ENCODE data around the gene LYPD8.
"Not testable (repeated sequence)": the region's sequence is repeated elsewhere in the genome, so short reads cannot be mapped to it uniquely, and the experiment has no call there.

The LYPD8 gene

DNA sequence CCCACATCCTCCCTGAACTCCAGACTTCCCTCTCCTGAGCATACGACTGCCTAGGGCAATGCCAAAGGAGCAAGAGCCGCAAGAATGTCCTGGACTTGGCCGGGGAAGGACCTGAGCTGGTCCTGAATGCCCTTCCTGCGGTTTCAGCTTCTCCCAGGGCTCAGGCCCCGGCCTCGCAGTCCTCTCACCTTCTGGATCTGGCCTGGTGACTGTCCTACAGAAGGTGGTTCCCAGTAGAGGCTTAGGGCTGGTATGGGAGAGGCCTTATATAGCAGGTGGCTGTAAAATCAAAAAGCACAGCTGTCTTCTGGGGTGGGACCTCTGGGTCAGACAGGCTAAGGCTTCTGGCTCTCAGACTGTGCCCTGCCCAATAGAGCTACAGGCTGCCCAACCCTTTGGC, at the start of gene LYPD8:
Gene LYPD8, minus strand, starts transcription at position 243 of the 400 bp plus-strand sequence. CDS start 4,678 bp downstream, outside the sequence.
- DNase-seq (ENCODE audit: low read depth) = no peak

DNA sequence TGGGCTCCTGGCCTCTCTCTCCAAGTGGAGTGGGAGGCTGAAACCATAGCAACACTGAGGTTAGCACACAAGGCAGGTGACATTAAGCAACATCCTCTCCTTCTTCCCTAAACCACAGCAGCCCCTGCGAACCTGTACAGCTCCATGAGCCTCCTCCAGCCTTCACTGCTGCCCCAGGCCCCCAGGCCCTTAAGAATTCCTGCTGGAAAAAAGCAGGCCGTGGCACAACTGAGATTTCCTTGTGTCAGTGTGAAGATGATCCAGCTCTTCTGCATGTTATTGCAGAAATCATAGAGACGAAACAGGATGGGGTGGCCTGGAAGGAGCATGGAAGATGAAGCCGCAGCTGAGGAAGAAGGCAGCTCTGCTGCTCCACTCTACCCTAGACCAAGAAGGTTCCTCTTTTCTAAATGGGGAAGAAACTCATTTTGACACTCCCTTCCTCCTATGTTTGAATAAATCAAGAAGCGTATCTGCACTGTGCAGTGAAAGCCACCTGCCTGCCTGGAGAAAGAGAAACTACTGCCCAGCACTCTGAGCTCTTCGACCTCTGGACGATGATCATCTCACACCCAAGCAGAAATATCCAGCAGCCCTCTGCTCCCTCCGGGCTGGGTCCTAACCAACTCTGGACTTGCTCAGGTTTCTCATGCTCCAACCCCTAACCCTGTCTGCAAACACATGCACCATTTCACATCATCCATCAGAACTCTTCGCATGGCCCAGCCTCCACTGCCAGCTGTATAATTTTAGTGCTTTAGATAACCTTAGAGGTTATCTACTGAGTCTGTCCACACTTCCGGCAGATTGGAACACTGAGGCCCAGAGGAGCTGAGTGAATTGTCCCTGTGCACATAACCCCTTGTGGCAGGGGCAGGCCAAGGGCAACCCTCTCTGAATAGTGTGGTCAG, 49.5 kb upstream of the LYPD8 start:
- DNase-seq (ENCODE audit: low read depth) = no peak

GRCh38 chr1:248803501-248803900, 47.9 kb upstream of the LYPD8 start:
- DNase-seq (ENCODE audit: low read depth) = not testable (repeated sequence)

- no peak for DNase-seq (ENCODE audit: low read depth)
These were observed 46.9 kb upstream of the LYPD8 start for GRCh38 chr1:248802454-248802853.

DNA sequence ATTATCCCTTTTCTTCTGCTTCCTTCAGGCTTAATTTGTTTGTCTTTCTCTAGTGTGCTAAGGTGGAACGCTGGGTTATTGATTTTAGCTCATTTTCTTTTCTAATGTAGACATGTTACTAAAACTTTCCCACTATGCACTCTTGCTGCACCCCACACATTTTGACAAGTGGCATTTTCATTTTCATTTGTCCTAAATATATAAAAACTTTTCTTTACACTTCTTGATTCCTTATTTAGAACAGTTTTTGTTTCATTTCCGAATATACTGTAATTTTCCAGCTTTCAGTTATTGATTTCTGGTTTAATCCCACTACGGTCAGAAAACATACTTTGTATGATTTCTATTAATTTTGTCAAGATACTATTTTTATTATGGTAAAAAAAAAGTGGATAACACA, 44.9 kb upstream of the LYPD8 start:
- DNase-seq (ENCODE audit: low read depth) = no peak

DNA sequence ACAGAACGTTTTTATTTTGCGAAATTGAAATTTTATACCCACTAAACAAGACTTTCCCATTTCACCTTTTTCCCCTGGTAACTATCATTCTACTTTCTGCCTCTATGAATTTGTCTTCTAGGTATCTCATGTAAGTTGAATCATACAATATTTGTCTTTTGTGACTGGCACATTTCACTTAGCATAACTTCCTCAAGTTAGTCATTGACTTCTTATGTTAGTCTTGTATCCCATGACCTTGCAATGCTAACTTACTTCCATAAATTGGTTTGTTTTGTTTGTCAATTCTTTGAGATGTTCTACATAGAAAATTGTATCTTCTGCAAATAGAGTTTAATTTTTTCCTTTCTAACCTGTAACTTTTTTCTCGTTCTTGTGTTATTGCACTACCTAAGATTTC, 43.2 kb upstream of the LYPD8 start:
- no peak for DNase-seq (ENCODE audit: low read depth)

DNA sequence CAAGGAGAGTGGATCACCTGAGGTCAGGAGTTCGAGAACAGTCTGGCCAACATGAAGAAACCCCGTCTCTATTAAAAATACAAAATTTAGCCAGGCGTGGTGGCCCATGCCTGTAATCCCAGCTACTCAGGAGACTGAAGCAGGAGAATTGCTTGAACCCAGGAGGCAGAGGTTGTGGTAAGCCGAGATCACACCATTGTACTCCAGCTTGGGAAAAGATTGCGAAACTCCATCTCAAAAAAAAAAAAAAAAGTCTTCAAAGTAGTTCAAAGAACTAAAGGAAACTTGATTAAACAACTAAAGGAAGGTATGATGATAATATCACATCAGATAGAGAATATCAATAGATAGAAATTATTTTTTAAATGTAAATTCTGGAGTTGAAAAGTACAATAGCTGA, 39.1 kb upstream of the LYPD8 start:
- DNase-seq (ENCODE audit: low read depth) = not testable (repeated sequence)

GRCh38 chr1:248793592-248793991, 38.0 kb upstream of the LYPD8 start:
- DNase-seq (ENCODE audit: low read depth) = no peak

DNA sequence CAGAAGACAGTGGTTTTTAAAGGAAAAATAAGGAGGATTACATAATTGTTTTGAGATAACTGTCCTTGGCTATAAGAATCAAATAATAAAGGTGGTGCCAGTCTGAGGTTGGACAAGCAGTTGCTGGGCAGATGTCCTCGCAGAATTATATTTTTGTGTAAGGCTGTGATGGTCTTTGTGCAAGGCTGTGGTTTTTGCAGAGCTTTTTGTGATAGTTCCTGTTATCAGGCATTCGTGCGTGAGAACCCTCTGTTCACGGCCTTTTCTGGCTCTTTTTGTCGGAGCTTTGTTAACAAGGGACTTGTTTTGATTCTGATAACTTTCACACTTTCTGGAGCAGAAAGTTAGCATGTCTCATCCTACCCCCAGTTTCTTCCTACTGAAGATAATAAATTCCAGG, 36.8 kb upstream of the LYPD8 start:
- DNase-seq (ENCODE audit: low read depth) = no peak

DNA sequence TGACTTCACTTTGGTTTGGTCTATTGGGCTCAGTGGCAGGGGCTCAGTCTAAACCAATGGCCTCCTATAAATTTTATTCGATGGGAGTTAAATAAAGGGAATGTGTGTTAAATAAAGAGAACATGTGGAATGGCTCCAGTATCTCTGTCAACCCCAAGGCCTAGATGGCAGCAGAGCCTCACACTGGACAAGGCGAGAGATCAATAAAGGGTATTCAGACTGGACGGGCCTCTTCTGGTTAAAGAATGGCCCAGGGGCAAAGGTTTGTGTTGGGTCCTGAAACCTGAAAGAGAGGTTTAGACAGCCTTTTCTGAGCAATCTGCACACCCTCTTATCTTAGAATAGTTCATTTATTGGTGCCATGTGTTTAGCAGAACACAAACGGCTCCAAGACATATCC, 35.5 kb upstream of the LYPD8 start:
- DNase-seq (ENCODE audit: low read depth) = no peak

- no peak for DNase-seq (ENCODE audit: low read depth)
These were observed 34.9 kb upstream of the LYPD8 start for GRCh38 chr1:248790456-248790855.

GRCh38 chr1:248789337-248789736, 33.8 kb upstream of the LYPD8 start:
- not testable (repeated sequence) for DNase-seq (ENCODE audit: low read depth)

DNA sequence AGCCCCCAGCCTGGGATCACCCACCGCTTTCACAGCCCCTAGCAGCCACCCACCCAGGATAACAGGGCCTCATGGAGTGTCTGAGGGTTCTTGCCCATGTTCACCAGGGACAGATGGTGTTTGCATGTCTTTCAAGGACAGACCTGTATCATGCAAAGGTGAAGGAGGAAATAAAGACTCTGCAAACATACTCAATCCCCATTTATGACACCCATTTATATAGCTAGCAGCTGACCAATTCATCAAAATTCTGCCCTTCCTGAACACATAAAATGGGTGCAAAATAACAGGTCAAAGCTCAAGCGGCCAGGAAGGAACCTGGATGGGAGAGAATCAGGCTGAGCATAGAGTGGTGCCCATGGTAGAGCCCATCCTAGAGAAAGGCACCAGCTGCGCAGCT, 32.8 kb upstream of the LYPD8 start:
- no peak for DNase-seq (ENCODE audit: low read depth)

GRCh38 chr1:248787430-248787829, 31.9 kb upstream of the LYPD8 start:
- no peak for DNase-seq (ENCODE audit: low read depth)

GRCh38 chr1:248786156-248786555, 30.6 kb upstream of the LYPD8 start:
- no peak for DNase-seq (ENCODE audit: low read depth)

DNA sequence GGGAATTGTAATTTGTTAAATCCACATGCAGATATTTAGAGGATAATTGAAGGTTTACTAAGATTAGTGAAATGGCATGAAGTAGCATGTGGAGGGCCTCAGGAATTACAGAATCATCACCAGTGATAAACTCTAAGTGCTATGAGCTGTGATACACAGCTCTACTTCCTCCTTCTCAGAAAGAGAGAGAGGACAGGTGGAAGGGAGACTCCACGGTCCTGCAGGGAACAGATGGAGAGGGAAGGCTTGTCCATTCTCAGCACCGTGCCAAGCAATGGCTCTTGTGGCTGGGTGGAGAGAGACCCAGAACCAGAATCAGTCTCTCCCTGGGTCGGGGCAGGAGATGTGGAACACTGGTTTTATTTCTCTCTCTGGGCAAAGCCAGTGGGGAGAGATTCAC, 27.8 kb upstream of the LYPD8 start:
- DNase-seq (ENCODE audit: low read depth) = no peak

DNA sequence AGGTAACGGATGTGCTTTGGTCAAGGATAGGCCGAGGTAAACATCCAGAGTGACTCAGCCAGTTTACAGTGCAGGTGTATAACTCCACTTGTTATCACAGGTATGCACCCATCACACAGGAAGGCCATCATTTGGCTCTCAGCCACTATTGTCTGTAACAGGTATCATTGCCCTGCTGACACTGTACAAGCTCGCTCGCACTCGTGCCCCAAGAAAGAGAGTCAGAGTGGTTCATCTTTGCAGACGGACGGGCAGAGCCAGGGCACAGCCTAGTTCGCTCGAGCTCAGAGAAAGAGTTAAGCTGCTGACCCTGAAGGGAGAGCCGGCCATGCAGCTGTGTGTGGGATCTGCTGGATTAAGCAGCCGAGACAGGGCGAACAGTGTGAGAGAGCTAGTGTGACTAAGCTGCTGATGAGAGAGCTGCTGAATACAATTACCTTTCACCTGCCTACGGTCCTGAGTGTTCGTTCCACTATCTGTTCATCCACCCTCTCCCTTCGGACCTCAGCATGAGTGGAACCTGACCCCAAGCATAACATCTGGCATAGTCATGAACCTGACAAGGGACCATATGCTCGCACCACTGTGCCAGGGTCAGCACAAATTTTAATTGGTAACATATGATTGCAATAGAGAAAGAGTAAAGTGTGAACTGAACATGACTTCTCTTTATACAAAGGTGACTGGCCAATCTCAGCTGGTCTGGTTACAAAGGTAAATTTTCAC, 27.0 kb upstream of the LYPD8 start:
- DNase-seq (ENCODE audit: low read depth) = no peak

GRCh38 chr1:248779350-248779749, 23.8 kb upstream of the LYPD8 start:
- no peak for DNase-seq (ENCODE audit: low read depth)

DNA sequence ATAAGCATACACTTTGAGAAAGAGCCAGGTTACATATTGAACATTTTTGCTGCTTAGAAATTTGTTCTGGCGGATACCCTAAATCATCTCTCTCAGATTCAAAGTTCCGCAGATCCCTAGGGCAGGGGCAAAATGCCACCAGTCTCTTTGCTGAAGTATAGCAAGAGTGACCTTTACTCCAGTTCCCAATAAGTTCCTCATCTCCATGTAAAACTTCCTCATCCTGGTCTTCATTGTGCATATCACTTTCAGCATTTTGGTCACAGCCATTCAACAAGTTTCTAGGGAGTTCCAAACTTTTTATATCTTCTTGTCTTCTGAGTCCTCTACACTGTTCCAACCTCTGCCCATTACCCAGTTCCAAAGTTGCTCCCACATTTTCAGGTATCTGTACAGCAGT, 23.3 kb upstream of the LYPD8 start:
- DNase-seq (ENCODE audit: low read depth) = no peak

DNA sequence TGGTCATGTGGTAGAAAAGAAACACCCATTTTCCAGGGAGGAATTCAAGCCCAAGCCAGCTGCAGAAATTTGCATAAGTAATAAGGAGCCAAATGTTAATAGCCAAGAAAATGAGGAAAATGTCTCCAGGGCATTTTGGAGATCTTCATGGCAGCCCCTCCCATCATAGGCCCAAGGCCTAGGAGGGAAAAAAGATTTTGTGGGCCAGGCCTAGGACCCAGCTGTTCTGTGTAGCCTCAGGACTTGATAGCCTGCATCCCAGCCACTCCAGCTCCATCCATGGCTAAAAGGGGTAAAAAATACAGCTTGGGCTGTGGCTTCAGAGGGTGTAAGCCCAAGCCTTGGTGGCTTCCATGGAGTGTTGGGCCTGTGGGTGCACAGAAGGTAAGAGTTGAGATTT, 21.4 kb upstream of the LYPD8 start:
- DNase-seq (ENCODE audit: low read depth) = no peak

DNA sequence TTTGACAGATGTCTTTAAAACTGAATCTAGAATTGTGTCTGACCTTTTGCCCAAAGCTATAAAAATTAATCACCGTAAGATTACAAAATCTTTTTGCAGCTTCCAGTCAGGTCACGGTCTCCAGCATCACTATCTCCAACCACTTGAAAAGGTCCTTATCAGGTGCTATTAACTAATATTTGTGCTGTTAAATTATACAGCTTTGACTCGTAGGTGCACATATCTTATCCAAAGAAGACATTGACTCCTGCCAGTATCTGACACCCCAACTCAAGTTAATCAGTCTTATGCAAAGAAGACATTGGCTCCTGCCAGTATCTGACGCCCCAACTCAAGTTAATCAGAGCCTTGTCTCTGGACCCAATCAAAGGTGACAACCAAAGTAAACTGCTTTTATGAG, 19.9 kb upstream of the LYPD8 start:
- DNase-seq (ENCODE audit: low read depth) = no peak

DNA sequence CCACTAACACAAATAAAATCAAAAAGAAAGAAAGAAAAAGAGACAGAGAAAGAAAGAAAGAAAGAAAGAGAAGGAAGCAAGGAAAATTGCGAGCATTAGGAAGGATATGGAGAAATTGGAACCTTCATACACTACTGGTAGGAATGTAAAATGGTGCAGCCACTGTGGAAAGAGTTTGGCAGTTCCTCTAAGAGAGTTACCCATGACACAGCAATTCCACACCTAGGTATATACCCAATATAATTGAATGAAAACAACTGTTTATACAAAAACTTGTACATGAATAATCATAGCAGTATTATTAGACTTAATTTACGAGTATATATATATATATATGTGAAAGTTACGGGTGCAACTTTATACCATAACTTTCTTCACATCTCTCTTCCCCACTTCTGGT, 4.1 kb upstream of the LYPD8 start:
- no peak for DNase-seq (ENCODE audit: low read depth)

DNA sequence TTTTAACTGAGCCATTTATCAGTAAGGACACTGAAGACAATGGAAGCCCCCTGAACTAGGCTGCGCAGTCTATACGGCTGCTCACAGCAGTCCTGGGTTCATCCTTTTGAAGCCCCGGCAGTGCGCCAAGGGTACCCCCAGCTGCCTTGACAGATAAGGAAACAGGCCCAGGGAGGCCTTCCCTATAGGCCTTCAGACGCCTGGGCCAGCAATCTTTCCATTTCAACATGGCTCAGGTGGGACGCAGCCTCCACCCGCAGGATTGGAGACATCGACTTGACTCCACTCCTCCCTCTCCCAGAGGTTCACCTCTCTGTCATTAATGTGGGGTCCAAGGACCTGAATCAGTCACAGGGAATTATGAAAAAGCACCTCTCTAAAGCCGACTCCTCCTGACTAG, 2.8 kb upstream of the LYPD8 start:
- no peak for DNase-seq (ENCODE audit: low read depth)
